ENCODE measurements around the gene CISD1. TPM values are rescaled to one million over a fixed set of nuclear protein-coding genes. Genes with fewer than 3 reads are reported as not detected.
"Not testable (repeated sequence)": the region's sequence is repeated elsewhere in the genome, so short reads cannot be mapped to it uniquely, and the experiment has no call there.

Gene CISD1
- total and polyA plus RNA-seq, 2 experiments from 2014 or later, result 40.4 to 97.6 TPM

- no peak overlapping the region for H3K4me2 ChIP-seq (ENCODE audit: unreplicated experiment)
- H3K4me3 ChIP-seq, result no peak overlapping the region
- no peak for DNase-seq
- H3K9me2 ChIP-seq (ENCODE audit: insufficient read depth), result no peaks in the 10 kb centered on the region
- no peaks in the 10 kb centered on the region for H4K20me1 ChIP-seq (ENCODE audit: insufficient read depth)
- H3K79me2 ChIP-seq (ENCODE audit: insufficient read depth), result peaks cover 24% of the 10 kb centered on the region
- WGBS, 2 experiments (ENCODE audit: low coverage in 1 of 2, low lambda C conversion rate in 2 of 2, missing lambda C conversion rate in 2 of 2), result 100% methylated on average over 1 of the region's 1 CpG
- H3K27me3 ChIP-seq (replicated peaks; ENCODE audit: insufficient read depth), result no peaks in the 10 kb centered on the region
- no peak for TF ChIP-seq EZH2 (IDR thresholded peaks at IDR 0.05; ENCODE audit: insufficient read depth, poor library complexity, severe bottlenecking)
- no peak for TF ChIP-seq EZH2phosphoT487 (IDR thresholded peaks at IDR 0.05; ENCODE audit: insufficient read depth, low read depth)
- no peak overlapping the region for H3K9ac ChIP-seq
- H3F3A ChIP-seq (ENCODE audit: insufficient read depth), result no peaks in the 10 kb centered on the region
- no peaks in the 10 kb centered on the region for H3K9me3 ChIP-seq (ENCODE audit: low read depth)
- in situ Hi-C loops (cut with MboI), result no loop called here
- no peaks in the 10 kb centered on the region for H3K4me1 ChIP-seq (ENCODE audit: insufficient read depth)
- no peak overlapping the region for H3K27ac ChIP-seq
- no peaks in the 10 kb centered on the region for H3K36me3 ChIP-seq (ENCODE audit: low read depth)
- H2AFZ ChIP-seq, result no peak overlapping the region
Observed at GRCh38 chr10:58254644-58255043, 14.3 kb upstream of the CISD1 start.

GRCh38 chr10:58256013-58256780, 12.8 kb upstream of the CISD1 start:
- H3K9me2 ChIP-seq (ENCODE audit: insufficient read depth); H3K4me3 ChIP-seq; H3K9ac ChIP-seq; H2AFZ ChIP-seq; H3K4me2 ChIP-seq (ENCODE audit: unreplicated experiment); H3K27me3 ChIP-seq (replicated peaks; ENCODE audit: insufficient read depth); in situ Hi-C loops (cut with MboI); H3F3A ChIP-seq (ENCODE audit: insufficient read depth); H3K27ac ChIP-seq; H3K9me3 ChIP-seq (ENCODE audit: low read depth); H3K36me3 ChIP-seq (ENCODE audit: low read depth); DNase-seq; H3K4me1 ChIP-seq (ENCODE audit: insufficient read depth); H4K20me1 ChIP-seq (ENCODE audit: insufficient read depth): not testable (repeated sequence)
- WGBS, 2 experiments (ENCODE audit: low coverage in 1 of 2, low lambda C conversion rate in 2 of 2, missing lambda C conversion rate in 2 of 2), result 88 to 92% methylated on average over 7 of the region's 7 CpGs
- H3K79me2 ChIP-seq (ENCODE audit: insufficient read depth), result peaks cover 39% of the 10 kb centered on the region

GRCh38 chr10:58258977-58259692, 9.8 kb upstream of the CISD1 start:
- no peaks in the 10 kb centered on the region for H3F3A ChIP-seq (ENCODE audit: insufficient read depth)
- no peaks in the 10 kb centered on the region for H3K9me3 ChIP-seq (ENCODE audit: low read depth)
- no peak overlapping the region for H3K27ac ChIP-seq
- 96 to 99% methylated on average over 4 of the region's 4 CpGs for WGBS, 2 experiments (ENCODE audit: low coverage in 1 of 2, low lambda C conversion rate in 2 of 2, missing lambda C conversion rate in 2 of 2)
- H3K4me1 ChIP-seq (ENCODE audit: insufficient read depth), result no peaks in the 10 kb centered on the region
- H3K9ac ChIP-seq, result no peak overlapping the region
- H3K9me2 ChIP-seq (ENCODE audit: insufficient read depth), result no peaks in the 10 kb centered on the region
- no peak for TF ChIP-seq EZH2phosphoT487 (IDR thresholded peaks at IDR 0.05; ENCODE audit: insufficient read depth, low read depth)
- no peak for TF ChIP-seq EZH2 (IDR thresholded peaks at IDR 0.05; ENCODE audit: insufficient read depth, poor library complexity, severe bottlenecking)
- H3K4me2 ChIP-seq (ENCODE audit: unreplicated experiment), result no peak overlapping the region
- no peak overlapping the region for H3K4me3 ChIP-seq
- H3K79me2 ChIP-seq (ENCODE audit: insufficient read depth), result peaks cover 67% of the 10 kb centered on the region
- no peak overlapping the region for H2AFZ ChIP-seq
- no peaks in the 10 kb centered on the region for H3K27me3 ChIP-seq (replicated peaks; ENCODE audit: insufficient read depth)
- no peaks in the 10 kb centered on the region for H3K36me3 ChIP-seq (ENCODE audit: low read depth)
- in situ Hi-C loops (cut with MboI), result no loop called here
- no peaks in the 10 kb centered on the region for H4K20me1 ChIP-seq (ENCODE audit: insufficient read depth)
- DNase-seq, result no peak

- Histone ChIP-seq H2AFZ (no peak overlapping the region), H4K20me1 (ENCODE audit: insufficient read depth) (no peaks in the 10 kb centered on the region), H3K27me3 (replicated peaks; ENCODE audit: insufficient read depth) (no peaks in the 10 kb centered on the region), H3K4me3 (no peak overlapping the region), H3F3A (ENCODE audit: insufficient read depth) (no peaks in the 10 kb centered on the region), H3K79me2 (ENCODE audit: insufficient read depth) (peaks cover 79% of the 10 kb centered on the region), H3K9ac (no peak overlapping the region), H3K9me2 (ENCODE audit: insufficient read depth) (no peaks in the 10 kb centered on the region), H3K4me2 (ENCODE audit: unreplicated experiment) (no peak overlapping the region), H3K9me3 (ENCODE audit: low read depth) (no peaks in the 10 kb centered on the region), H3K4me1 (ENCODE audit: insufficient read depth) (peaks cover 6% of the 10 kb centered on the region; the same call in 1 of the 2 replicates), H3K36me3 (ENCODE audit: low read depth) (no peaks in the 10 kb centered on the region), H3K27ac (no peak overlapping the region)
- DNase-seq, result no peak
- TF ChIP-seq EZH2 (IDR thresholded peaks at IDR 0.05; ENCODE audit: insufficient read depth, poor library complexity, severe bottlenecking), result no peak
- TF ChIP-seq EZH2phosphoT487 (IDR thresholded peaks at IDR 0.05; ENCODE audit: insufficient read depth, low read depth), result no peak
- in situ Hi-C loops (cut with MboI), result no loop called here
Observed at GRCh38 chr10:58260334-58260733, 8.6 kb upstream of the CISD1 start.
